Left lobe of liver (tissue), 2 donors: ENCODE measurements around the gene THSD4. TPM values are rescaled to one million over a fixed set of nuclear protein-coding genes. Genes with fewer than 3 reads are reported as not detected.
A peak's percentile ranks its signal among the peaks of the same experiment; 100 is the strongest.

Experiments used
- ATAC-seq: fragments of 200-7000 bp; cut with Tn5 transposase; one replicate; pipeline ENCODE4 v1.9.1; 2020; ENCODE audit warnings: mild to moderate bottlenecking, moderate library complexity
- DNase-seq: peaks from one replicate; pipeline ENCODE4 v3.0.0-alpha.2; 2020; ENCODE audit warnings: low spot score
- total RNA-seq: library from RNA; stranded (reverse); gene quantifications from one replicate; pipeline ENCODE4 v1.2.1, GENCODE V29; 2021
- donor health status: DM: no; HTN: no; CAD: no; lungs with moderate emphysema.
- donor health status: DM: no; HTN: yes; CAD: no.

Gene THSD4
- total RNA-seq, 1 donor from 2014 or later, result 19.5 TPM

DNA sequence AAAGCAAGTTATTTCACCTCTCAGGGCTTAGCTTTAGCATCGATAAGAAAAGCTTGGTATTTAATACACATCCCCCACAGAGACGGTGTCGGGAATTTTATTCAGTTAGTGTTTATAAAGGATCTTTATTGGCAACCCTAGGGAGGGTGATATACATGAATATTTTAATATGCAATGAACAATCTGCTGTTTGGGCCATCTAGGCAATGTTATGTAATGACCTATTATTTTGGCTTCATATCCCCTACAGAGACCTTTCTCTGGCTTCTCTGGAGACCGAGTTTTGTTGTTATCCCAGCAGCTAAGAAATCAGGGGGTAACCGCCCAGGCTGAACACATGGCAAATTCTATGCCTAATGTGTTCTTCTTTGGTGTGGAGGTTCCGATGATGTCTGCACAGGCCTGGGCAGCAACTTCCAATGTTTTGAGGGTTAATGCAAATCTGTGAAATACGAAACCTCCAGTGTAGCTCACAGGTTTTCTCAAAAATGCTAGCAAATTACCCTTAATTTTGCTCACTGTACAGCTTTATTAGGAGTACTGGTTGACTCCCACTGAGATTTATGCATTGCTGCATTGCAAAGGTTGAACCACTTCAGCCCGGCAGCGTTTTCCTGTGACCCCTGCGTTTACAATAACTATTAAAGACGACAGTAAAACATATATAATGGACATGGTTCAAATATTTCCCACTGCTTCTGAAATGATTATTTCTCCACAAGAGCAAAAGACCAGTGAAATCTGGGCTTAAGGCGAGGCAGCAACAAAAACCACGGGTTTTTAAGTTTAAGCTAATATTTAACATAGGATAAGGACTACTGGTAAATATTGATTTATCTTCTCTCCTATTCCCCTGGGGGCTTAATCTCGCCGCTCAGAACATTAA lies 396.8 kb downstream of the THSD4 start:
- no peak for DNase-seq

DNA sequence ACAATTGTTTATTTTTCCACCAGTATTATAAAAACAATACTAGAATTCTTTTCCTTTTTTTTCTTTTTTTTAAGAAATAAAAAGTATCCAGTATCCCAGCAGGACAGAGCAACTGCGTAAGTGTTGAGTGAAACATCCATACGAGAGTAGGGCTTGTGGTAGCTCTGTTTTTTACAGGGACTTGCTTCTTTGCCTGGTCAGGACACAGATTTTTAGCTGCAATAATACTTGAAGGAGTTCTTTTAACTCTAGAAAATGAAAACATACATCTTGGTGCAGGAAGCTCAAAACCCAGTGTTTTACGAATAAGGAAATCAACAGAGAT lies 397.4 kb downstream of the THSD4 start:
- DNase-seq, result no peak
- ATAC-seq, result no peak

More for the DNA sequence above, 396.8 kb downstream of the THSD4 start:
- peak; percentile 46 for ATAC-seq

DNA sequence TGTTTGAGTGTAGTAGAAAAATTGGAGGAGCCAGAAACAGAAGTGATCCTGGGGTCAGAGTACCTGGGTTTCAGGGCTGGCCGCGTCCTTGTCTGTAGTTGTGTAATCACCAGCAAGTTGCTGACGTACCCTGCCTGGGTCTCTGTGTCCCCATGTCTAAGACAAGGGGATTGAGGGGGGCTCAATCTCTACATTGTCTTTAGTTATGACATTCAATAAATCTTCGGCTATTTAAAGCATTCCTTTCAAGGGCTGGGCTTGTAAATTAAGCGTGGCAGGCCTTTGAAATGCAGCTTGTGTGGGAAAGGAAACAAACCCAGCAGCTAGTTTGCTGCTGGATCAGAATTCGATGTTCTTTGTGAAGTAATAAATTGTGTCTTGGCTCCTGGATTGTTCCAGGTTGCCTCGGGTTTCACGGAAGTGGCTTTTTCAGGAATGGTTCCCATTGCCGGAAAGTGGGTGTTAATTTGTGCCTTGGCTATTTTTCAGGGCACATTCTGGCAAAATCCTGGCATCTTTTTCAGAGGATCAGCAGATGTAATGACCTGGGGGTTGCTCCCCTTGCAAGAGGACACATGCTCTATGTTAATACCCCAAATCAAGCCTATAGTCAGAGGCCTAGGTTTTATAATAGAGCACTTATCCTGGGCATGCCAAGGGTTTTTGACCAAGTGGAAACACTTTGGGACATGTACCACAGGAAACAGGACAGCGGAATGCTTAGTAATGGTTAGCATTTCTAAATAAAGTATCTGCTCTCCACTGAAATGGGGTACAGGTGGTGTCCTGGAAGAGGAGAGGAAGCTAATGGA lies 400.3 kb downstream of the THSD4 start:
- DNase-seq, result peak; percentile 75

DNA sequence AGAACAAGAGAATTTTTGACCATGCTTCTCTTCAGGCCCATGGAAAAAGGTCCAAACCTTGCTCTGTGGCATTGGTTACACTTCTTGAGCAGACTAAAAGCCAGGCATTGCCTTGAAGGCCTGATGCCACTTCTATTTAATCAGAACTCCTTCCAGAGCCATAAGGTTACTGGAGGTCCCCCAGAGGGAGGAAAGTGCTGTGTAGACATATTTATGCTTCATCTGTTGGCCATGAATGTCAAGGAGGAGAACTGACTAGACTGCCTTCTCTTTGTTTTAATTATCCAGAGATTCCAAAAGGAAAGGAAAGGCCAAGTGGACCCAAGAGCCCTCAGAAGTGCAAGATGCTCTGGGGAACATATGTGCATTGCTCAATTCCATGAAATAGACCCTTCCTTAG lies 402.5 kb downstream of the THSD4 start:
- DNase-seq, result no peak
- no peak for ATAC-seq

More for the DNA sequence above, 400.3 kb downstream of the THSD4 start:
- peak; percentile 85 for ATAC-seq

DNA sequence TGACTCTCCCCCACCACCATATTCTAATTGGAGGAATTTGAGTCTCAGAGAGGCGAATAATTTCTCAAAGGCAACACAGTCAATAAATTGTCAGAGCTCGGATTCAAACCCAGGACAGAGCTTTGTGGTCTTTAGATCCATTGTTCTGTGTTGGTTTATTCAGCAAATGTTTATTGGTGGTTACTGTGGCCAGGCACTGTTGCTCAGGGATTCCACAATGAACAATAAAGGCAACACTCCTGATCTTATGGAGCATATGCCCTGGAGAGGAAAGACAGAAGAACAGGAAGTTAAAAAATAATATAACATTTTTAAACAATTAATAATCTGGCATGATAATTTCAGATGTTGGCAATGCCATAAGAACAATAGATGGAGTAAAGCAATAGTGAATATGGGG lies 403.4 kb downstream of the THSD4 start:
- DNase-seq (no peak), ATAC-seq (no peak)

DNA sequence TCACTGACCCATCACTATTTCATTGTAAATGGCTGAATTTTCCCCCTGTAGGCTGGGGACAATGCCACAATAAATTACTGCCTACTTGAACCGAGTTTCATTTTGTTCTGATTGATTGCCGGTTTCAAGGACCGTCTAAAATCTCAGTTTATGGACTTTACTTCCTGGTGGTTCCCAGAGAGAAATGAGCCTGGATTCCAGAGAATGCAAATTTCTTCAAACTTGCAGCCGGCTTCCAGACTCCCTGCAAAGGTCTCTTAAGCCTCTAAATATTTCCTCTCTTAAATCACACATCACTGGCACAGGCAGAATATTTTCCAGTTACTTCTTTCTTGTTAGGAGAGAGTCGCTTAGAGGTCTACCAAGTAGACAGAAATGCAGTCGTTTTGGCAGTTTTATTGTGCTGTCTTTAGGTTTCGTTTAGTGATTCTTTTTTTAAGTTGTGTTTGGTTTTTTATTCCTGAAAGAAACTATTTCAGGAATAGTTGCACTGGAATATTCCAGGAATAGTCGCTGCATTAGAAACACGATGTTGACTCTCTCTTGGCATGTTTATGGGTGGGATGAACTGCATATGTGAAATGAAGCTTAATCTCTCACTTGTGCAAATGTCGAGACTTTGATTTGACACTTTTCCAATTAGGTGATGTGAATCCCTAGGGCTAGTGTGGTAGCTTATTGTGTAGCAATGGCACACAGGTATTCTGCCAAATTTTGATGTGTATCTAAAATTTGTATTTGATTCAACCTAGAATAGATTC lies 411.0 kb downstream of the THSD4 start:
- peak; percentile 45 for ATAC-seq

DNA sequence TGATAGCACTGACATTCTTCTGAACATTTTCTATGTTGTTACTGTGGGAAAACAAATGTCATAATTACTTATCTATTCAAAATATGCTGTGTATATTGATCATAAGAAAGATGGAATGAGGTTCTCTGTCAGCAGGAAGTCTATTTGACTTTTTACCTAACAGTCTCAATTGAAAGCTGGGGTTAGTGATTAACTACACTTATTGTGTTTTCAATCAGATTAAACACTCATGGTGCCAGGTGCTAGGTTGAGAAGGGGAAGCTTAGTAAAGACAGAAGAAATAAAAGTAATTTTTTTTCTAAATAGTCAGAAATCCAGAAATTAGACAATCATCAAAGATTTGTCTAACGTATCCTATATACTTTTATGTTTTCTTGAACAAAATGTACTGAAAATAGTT lies 414.1 kb downstream of the THSD4 start:
- peak; percentile 67 for ATAC-seq

More for the DNA sequence above, 411.0 kb downstream of the THSD4 start:
- no peak for DNase-seq

DNA sequence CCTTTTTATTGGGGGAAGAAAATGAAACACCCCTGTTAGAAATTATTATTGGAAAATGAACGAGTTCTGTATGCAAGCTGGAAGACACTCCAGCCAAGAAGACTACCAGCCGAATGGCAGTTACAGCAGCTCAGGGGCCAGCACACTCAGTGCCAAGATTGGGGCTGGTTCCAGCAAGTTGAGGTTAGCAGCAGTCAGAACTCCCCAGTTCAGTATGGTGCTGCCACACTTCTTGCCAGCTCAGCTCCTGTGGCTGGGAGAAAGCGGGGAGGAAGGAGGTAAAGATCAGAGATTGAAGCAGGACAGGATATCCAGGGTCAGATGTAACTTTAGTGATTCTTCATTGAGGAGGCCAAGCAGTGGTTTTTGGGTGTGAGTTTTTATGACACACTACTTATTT lies 414.8 kb downstream of the THSD4 start:
- ATAC-seq (peak; percentile 33), DNase-seq (no peak)

More for the DNA sequence above, 414.1 kb downstream of the THSD4 start:
- DNase-seq, result no peak

DNA sequence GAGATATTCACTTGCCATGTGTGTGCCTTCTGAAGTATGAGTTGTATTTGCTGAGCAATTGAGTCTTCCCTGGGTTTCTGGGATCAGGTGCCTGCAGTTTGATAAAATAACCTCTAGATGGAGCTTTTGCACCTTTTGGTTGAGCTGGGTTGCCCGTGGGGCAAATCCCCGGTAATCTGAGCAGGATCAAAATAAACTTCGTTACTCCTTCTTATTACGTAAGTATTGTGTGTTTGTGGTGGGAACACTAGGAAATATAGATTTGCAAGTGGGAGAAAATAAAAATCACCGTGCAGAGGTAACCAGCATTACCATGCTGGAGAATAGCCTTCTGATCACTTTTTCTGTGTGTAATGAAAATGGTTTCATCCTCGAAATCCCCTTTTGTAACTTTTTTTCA lies 417.7 kb downstream of the THSD4 start:
- peak; percentile 80 for ATAC-seq
- no peak for DNase-seq

DNA sequence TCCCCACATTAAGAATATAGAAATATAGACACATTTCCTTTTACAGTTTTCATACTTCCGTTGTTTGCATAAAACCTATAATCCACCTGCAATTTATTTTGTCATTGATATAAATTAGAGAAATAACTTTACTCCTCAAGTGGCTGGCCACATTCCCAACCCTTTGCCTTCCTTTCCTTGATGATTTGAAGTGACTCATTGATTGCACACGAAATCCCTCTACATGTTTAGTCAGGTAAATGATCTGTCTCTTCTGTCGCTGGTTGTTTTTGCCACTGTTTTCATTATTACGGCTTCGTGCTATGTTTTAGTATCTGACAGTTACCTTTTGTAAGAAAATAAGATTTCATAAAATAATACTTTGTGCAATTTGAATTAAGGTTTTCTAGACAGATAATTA lies 422.9 kb downstream of the THSD4 start:
- DNase-seq (no peak), ATAC-seq (no peak)

DNA sequence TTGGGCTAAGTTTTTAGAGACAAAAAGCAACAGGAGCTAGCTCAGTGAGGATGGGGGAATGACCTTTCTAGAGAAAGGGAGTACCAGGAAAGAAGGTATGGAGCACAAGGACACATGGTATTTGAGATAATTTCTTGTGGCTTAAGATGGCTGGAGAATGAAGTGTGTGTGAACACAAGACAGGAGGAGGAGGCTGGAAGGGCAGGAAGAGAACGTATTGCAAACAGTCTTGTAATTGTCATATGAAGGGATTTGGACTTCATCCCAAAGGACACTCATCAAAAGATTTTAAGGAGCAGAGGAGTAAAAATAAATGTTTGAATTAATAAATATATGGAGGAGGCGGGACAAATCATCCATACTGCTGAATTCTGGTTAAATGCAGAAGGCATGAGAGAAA lies 426.5 kb downstream of the THSD4 start:
- no peak for ATAC-seq
- no peak for DNase-seq

DNA sequence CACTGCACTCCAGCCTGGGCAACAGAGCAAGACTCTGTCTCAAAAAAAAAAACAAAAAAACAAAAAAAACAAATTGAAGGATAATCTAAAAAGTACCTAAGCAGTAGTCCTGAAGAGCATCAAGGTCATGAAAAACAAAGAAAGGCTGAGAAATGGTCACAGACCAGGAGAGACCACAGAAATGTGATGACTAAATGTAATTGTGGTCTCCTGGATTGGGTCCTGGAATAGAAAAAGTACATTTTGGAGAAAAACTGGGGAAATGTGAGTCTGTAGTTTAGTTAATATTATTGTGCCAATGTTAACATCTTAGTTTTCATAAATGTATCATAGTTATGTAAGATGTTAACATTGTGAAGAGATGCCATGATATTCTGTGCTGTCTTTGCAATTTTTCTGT lies 427.6 kb downstream of the THSD4 start:
- DNase-seq (no peak), ATAC-seq (no peak)

DNA sequence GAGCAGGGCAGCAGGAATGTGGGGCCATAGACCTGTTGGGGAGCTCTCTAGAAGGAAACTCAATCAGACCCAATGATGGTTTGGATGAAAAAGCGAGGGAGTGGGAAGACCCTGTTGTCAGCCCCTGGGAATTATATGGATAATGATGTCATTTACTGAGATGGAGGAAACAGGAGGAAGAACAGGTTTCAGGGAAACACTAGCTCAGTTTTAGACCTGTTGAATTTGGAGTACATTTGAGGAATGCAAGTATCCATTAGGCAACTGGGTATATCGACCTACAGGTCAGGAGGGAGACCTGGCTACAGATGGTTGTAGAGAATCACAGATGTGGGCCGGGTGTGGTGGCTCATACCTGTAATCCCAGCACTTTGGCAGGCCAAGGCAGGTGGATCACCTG lies 428.1 kb downstream of the THSD4 start:
- DNase-seq (no peak), ATAC-seq (no peak)

DNA sequence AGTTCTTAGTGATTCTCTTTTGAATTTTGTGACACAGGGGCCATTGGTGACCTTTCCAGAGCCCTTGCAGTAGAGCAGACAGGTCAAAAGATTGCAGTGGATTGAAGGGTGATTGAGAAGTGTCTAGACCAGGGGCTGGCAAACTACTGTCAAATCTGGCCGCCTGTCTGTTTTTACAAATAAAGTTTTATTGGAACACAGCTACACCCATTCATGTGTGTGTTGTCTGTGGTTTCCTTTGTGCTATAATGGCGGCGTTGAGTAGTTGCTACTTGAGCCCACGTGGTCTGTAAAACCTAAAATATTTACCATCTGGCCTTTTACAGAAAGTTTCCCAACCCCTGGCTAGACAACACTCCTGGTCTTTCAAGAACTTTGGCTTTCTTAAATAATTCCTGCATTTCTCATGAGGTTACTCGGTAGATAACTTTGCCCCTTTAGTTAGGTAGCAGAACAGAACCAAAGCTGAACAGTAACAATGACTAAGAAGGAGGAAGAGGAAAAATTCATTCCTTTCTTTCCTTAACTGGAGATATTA lies 430.0 kb downstream of the THSD4 start:
- DNase-seq (no peak), ATAC-seq (no peak)

DNA sequence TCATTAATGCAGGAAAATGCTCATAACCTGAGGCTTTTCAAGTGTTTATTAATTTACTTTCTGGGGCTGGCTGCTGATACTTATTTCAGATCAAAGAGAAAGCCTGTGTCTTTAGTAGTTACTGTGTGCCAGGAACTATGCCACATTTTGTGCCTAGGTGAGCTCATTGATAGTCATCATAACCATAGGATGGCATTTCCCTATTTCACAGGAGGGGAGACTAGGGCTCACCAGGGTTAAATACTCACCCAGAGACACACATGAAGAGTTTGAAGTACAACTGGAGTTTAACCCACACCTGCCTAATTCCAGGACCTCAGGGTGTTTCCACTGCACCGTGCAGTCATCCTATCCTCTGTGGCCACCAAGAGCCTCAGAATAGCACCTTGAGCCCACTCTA lies 430.7 kb downstream of the THSD4 start:
- no peak for ATAC-seq
- DNase-seq, result no peak

DNA sequence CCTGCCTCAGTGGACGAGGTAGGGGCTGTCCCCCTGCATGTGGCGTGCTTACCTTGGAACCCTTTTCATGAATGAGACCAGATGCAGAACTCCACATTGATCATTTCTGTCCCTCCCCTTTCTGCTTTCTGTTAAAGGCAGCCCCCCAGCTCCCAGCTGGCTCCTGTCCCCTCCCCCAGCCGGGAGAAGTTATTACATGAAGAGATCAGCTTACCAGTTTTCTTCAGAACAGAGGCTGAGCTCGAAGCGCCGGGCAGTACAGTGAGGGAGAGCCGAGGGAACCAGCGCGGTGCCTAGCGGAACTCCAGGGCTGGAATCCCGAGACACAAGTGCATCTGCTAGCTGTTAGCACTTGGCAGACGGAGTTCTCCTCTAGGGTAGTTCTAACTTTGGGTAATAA lies 431.7 kb downstream of the THSD4 start:
- no peak for ATAC-seq
- no peak for DNase-seq

DNA sequence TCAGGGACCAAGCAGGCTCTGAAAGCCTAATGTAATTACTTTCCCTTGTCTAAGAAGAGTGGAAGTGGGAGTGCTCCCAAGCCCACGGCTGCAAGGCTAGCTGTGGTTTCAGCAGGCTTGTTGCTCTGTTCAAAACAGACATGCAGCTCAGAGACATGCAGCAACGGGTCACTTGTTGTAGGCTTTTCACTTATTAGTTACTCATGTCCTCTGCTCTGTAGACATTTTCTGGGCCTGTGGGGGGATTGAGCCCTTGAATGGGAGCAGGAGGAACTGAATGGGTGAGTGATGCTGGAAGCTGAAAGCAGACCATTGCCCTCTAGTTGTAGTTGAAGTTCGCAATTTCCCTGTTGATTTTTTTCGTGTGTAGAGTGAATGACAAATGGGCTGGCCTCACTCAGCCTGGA lies 433.1 kb downstream of the THSD4 start:
- ATAC-seq (no peak), DNase-seq (no peak)

DNA sequence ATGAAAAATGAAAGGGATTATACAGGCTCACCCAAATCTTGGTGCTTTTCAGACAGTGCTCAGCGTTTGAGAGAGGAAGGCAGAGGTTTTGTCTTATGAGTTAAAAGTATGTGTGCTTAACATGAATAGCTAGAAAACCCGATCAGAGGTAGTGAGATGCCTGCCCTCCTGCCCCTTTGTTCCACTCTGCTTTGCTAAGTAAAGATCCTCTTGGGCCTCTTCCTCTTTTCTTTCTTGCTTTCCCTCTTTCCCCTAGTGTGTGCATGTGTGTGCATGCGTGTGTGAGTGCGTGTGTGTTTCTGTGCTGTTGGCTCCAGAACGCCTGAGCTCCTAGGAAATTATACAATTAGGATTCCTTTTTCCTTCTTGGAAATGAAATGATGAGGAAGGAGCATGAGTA lies 433.8 kb downstream of the THSD4 start:
- no peak for ATAC-seq

DNA sequence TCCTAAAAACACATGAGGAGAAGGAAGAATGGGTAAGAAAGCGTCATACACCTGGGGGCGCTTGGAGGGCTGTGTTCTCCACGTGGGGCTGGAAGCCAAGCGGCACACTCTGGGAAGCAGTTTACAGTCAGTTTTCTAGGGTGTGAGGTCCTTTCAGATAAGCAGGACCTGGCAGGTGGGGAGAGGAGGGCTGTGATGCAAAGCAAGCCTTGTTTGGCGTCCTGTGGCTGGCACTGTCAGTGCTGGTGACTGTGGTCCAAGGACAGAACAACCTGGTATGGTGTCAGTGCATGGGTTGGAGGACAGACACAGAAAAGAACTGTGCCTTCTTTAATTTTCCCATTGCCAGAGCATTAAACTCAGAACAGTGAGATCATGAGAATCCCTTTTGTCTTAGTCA lies 434.4 kb downstream of the THSD4 start:
- DNase-seq (no peak), ATAC-seq (no peak)

More for the DNA sequence above, 433.8 kb downstream of the THSD4 start:
- DNase-seq, result no peak

DNA sequence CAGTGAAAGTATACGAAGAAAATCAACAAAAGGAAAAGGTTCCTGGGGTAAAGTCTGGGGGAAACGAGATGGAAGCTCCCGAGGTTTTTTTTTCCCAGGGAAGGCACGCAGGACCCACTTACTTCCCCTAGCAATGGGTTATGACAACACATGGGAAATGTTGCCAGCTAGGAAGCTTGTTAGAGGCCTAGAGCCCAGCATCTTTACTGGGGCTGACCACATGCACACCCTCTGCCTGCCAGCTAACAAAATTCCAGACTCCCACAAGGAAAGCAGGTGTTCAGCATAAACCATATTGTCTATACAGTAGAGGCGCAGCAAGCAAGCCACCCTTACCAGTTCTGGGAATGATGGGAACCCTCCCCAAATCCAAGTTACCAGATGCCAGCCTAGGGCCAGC lies 436.3 kb downstream of the THSD4 start:
- ATAC-seq (no peak), DNase-seq (no peak)

DNA sequence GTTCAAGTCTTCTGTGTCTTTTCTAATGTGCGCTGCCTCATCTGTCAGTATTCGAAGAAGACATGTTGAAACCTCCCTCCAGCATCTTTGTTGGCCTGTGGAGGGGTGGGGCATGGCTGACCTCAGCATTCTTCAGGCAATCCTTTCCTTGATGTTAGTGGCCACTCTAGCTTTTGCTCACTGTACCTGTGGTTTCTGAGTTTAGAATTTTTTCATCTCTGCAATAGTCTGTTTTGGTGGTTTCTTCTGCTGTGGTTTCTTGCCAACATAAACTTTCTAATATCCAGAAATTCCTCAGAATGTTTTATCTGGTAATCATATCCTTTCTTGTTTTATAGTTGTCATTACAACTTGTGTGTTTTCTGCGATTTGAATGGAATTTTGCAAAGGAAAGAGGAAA lies 443.8 kb downstream of the THSD4 start:
- DNase-seq, result no peak
- ATAC-seq, result no peak
